ENCODE results near the gene RNU2-1.

Gene RNU2-1

DNA sequence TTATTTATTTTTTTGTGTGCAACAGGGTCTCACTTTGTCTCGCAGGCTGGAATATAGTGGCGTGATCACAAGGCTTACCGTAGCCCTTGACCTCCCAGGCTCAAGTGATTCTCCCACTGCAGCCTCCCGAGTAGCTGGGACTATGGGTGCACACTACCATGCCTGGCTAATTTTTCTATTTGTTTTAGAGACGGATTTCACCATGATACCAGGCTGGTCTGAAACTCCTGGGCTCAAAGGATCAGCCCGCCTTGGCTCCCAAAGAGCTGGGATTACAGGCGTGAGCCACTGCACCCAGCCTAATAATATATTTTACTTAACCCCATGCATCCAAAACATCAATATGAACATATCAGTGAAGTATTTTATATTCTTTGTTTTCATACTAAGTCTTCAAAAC is 7.4 kb downstream of the RNU2-1 start:
- Histone ChIP-seq H3K27me3 (ENCODE audit: control insufficient read depth, insufficient read depth, low read length) (no peaks in the 10 kb centered on the region), H3K36me3 (ENCODE audit: control insufficient read depth, insufficient read depth, low read length) (peaks cover 4% of the 10 kb centered on the region), H3K4me1 (ENCODE audit: control insufficient read depth, insufficient read depth, low read length) (no peaks in the 10 kb centered on the region), H3K9ac (ENCODE audit: low read length) (no peak overlapping the region), H3K9me3 (ENCODE audit: control insufficient read depth, low read length) (no peaks in the 10 kb centered on the region), H3K4me3 (ENCODE audit: low read length) (no peak overlapping the region)

DNA sequence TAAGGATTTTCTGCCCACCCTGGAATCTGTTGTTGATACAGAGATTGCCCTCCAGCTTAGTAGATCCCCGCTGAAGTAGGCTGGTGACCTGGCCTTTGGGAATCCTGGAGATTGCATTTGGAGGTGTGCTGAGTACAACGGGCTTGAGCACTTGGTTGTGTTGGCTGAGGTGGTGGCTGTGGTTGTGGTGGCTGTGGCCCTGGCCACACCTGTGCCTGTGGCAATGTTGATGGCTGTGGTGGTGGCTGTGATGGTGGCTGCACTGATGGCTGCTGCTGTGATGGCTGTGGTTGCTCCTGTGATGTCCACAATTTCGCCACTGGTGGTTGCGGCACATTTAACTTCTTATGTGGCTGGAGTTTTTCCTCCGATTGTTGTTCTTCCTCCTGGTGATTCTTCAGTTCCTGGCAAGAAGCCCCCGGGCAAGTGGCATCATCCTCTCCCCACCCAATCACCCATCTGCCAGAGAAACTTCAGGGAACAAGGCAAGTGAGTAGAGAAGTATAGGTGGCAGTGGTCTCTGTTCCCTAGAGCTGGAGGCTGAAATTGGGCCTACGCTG is 9.6 kb downstream of the RNU2-1 start:
- H3K9me3 ChIP-seq (ENCODE audit: control insufficient read depth, low read length): no peaks in the 10 kb centered on the region
- H3K36me3 ChIP-seq (ENCODE audit: control insufficient read depth, insufficient read depth, low read length): peaks cover 4% of the 10 kb centered on the region
- H3K9ac ChIP-seq (ENCODE audit: low read length): no peak overlapping the region
- H3K4me3 ChIP-seq (ENCODE audit: low read length): no peak overlapping the region
- no peaks in the 10 kb centered on the region for H3K4me1 ChIP-seq (ENCODE audit: control insufficient read depth, insufficient read depth, low read length)
- no peaks in the 10 kb centered on the region for H3K27me3 ChIP-seq (ENCODE audit: control insufficient read depth, insufficient read depth, low read length)

DNA sequence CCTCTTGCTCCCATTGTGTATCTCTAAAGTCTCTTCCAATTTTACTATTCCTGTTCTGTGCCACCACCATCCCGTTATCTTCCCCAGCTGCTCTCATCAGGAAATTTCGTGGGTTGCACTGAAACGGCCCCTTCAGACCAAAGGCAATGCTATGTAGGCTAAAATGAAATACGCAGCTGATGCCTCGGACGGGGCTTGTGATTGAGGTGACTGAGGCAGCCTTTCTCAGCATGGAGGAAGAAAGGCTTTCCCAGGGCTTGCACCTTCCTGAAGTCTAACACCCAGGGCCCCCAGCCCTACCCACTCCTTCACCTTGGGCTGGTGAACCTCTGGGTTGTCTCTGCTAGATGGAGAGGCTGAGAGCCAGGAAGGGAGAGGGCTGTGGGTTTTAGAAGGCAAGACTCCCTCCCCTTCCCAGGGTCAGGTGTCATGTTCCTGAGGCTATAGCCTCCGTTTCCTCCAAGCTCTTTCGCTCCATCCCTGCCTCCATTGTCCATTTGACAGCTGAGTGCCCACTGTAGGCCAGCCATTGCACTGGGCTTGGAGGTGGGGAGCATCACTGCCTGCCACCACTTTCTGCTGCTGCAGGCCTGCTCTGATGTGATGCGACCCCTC is 13.2 kb downstream of the RNU2-1 start:
- H3K9ac ChIP-seq (ENCODE audit: low read length): no peak overlapping the region
- no peak overlapping the region for H3K4me3 ChIP-seq (ENCODE audit: low read length)
- no peaks in the 10 kb centered on the region for H3K9me3 ChIP-seq (ENCODE audit: control insufficient read depth, low read length)
- H3K36me3 ChIP-seq (ENCODE audit: control insufficient read depth, insufficient read depth, low read length): peaks cover 13% of the 10 kb centered on the region
- no peaks in the 10 kb centered on the region for H3K27me3 ChIP-seq (ENCODE audit: control insufficient read depth, insufficient read depth, low read length)
- no peaks in the 10 kb centered on the region for H3K4me1 ChIP-seq (ENCODE audit: control insufficient read depth, insufficient read depth, low read length)

DNA sequence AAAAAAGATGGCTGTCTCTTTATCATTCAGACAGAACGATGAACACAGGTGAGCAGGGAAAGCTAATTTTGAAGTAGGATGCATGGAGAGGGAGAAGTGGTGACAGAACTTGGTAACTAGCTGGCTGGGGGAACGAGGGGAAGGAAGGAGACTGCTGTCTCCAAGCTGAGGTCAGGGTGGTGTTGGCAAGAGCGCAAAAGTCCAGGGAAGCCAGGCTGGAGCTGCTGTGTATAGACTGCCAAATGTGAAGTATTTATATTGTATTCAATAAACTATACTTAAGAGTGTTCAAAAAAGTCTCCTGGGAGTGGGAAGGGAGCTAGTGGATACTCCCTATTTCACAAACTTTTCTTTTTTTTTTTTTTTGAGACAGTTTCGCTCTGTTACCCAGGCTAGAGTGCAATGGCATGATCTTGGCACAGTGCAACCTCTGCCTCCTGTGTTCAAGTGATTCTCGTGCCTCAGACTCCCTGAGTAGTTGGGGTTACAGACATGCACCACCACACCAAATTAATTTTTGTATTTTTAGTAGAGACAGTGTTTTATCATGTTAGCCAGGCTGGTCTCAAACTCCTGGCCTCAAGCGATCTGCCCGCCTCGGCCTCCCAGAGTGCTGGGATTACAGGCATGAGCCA is 13.9 kb downstream of the RNU2-1 start:
- no peak overlapping the region for H3K4me3 ChIP-seq (ENCODE audit: low read length)
- no peaks in the 10 kb centered on the region for H3K27me3 ChIP-seq (ENCODE audit: control insufficient read depth, insufficient read depth, low read length)
- H3K9ac ChIP-seq (ENCODE audit: low read length): no peak overlapping the region
- no peaks in the 10 kb centered on the region for H3K4me1 ChIP-seq (ENCODE audit: control insufficient read depth, insufficient read depth, low read length)
- H3K9me3 ChIP-seq (ENCODE audit: control insufficient read depth, low read length): no peaks in the 10 kb centered on the region
- peaks cover 16% of the 10 kb centered on the region for H3K36me3 ChIP-seq (ENCODE audit: control insufficient read depth, insufficient read depth, low read length)

DNA sequence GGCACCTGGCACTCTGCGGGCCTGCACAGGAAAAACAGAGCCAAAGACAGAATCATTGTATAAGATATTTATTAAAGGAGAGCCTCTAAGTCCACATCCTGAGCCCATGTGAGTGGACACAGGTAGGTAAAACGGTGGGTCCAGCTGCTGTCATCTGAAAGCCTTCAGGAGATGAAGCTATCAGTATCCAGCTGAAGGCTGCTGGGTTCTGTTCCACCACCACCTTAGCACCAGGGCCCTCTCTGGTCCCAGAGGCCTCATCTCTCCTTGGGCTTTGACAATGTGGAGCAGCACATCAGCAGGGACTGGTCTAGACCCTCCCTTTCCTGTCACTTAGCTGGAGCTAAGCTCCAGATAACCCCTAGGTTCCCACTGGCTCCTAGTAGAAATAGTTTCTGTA is 14.8 kb downstream of the RNU2-1 start:
- peaks cover 12% of the 10 kb centered on the region for H3K36me3 ChIP-seq (ENCODE audit: control insufficient read depth, insufficient read depth, low read length)
- H3K4me1 ChIP-seq (ENCODE audit: control insufficient read depth, insufficient read depth, low read length): peaks cover under 1% of the 10 kb centered on the region
- H3K9me3 ChIP-seq (ENCODE audit: control insufficient read depth, low read length): no peaks in the 10 kb centered on the region
- H3K27me3 ChIP-seq (ENCODE audit: control insufficient read depth, insufficient read depth, low read length): no peaks in the 10 kb centered on the region
- no peak overlapping the region for H3K9ac ChIP-seq (ENCODE audit: low read length)
- H3K4me3 ChIP-seq (ENCODE audit: low read length): no peak overlapping the region

DNA sequence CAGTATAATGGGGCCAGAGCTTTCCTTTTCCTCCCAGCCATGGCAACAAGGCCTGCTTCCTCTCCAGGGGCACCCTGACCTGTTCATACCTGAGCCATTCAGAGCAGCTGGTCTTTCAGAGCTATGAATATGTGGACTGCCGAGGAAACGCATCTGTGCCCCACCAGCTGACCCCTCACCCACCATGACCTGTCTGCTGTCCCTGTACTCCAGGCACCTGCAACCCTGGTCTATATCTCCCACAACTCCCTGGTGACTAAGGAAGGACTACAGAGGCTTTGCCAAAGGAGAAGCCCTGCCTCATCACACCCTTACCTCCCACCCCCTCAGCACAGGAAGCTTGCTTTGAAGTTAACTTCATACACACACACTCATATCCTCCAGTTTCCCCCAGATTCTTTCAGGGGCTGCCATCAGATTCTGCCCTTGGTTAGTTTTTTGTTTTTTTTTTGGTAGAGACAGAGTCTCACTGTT is 16.1 kb downstream of the RNU2-1 start:
- H3K27me3 ChIP-seq (ENCODE audit: control insufficient read depth, insufficient read depth, low read length): no peaks in the 10 kb centered on the region
- peaks cover 14% of the 10 kb centered on the region for H3K4me1 ChIP-seq (ENCODE audit: control insufficient read depth, insufficient read depth, low read length)
- peaks cover 12% of the 10 kb centered on the region for H3K36me3 ChIP-seq (ENCODE audit: control insufficient read depth, insufficient read depth, low read length)
- H3K4me3 ChIP-seq (ENCODE audit: low read length): no peak overlapping the region
- no peak overlapping the region for H3K9ac ChIP-seq (ENCODE audit: low read length)
- no peaks in the 10 kb centered on the region for H3K9me3 ChIP-seq (ENCODE audit: control insufficient read depth, low read length)

DNA sequence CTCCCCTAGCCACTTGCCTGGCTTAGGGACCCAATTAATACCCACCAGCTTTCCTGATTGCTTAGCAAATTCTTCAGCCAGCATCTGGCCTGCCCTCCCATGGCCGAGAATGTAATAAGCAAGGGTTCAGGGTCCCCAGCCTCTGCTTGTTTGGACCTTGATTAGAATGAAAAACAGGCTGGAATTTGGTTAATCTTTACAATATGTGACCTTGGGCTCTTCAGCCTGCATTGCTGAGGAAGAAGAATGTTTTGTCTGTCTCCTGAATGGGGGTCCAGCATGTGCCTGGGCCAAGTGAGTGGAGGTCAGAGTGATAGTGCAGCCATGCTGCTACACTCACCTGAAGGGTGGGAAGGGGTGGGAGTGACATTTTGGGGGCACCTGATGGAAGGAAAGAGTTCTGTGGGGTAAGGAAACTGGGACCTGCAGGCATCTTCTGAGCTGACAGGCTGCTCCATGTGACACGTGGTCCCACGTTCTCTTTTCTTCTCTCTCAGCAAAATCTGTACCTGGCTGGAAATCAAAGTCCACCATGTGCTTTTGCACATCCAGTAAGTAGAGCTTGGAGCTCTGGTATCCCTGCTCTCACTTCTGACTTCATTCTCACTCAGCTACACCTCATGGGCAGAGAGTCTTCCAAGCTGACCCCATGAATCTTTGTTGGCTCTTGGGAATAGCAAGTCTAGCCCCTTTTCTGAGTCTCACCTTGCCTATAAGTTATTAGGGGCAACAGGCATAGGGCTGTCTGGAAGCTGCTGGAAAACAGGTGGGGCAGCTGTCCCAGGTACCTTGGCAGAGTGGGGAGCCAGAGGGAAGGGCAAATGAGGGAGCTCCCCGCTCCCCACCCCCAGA is 16.8 kb downstream of the RNU2-1 start:
- Histone ChIP-seq H3K9me3 (ENCODE audit: control insufficient read depth, low read length) (no peaks in the 10 kb centered on the region), H3K4me1 (ENCODE audit: control insufficient read depth, insufficient read depth, low read length) (peaks cover 21% of the 10 kb centered on the region), H3K27me3 (ENCODE audit: control insufficient read depth, insufficient read depth, low read length) (no peaks in the 10 kb centered on the region), H3K4me3 (ENCODE audit: low read length) (no peak overlapping the region), H3K36me3 (ENCODE audit: control insufficient read depth, insufficient read depth, low read length) (peaks cover 12% of the 10 kb centered on the region), H3K9ac (ENCODE audit: low read length) (no peak overlapping the region)

DNA sequence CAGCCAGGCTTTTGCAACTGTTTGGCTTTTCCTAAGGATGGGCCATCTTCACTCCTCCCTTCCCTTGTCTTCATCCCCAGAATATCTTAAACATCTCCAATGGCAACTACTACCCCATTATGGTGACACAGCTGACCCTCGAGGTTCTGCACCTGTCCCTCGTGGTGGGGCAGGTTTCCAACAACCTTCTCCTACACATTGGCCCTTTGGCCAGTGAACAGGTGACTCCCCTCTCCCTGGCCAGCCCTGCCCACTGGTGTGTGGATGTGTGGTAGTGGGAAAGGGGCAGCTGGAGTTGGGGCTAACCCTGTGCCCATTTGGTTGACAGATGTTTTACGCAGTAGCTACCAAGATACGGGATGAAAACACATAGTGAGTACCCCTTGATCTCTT is 17.4 kb downstream of the RNU2-1 start:
- Histone ChIP-seq H3K4me1 (ENCODE audit: control insufficient read depth, insufficient read depth, low read length) (peaks cover 23% of the 10 kb centered on the region), H3K4me3 (ENCODE audit: low read length) (no peak overlapping the region), H3K36me3 (ENCODE audit: control insufficient read depth, insufficient read depth, low read length) (peaks cover 12% of the 10 kb centered on the region), H3K9ac (ENCODE audit: low read length) (no peak overlapping the region), H3K9me3 (ENCODE audit: control insufficient read depth, low read length) (no peaks in the 10 kb centered on the region), H3K27me3 (ENCODE audit: control insufficient read depth, insufficient read depth, low read length) (no peaks in the 10 kb centered on the region)

- Histone ChIP-seq H3K4me3 (ENCODE audit: low read length) (no peak overlapping the region), H3K9me3 (ENCODE audit: control insufficient read depth, low read length) (no peaks in the 10 kb centered on the region), H3K9ac (ENCODE audit: low read length) (no peak overlapping the region), H3K36me3 (ENCODE audit: control insufficient read depth, insufficient read depth, low read length) (peaks cover 12% of the 10 kb centered on the region), H3K4me1 (ENCODE audit: control insufficient read depth, insufficient read depth, low read length) (peaks cover 23% of the 10 kb centered on the region), H3K27me3 (ENCODE audit: control insufficient read depth, insufficient read depth, low read length) (no peaks in the 10 kb centered on the region)
Measured at GRCh38 chr17:43215341-43215740, 18.4 kb downstream of the RNU2-1 start.

DNA sequence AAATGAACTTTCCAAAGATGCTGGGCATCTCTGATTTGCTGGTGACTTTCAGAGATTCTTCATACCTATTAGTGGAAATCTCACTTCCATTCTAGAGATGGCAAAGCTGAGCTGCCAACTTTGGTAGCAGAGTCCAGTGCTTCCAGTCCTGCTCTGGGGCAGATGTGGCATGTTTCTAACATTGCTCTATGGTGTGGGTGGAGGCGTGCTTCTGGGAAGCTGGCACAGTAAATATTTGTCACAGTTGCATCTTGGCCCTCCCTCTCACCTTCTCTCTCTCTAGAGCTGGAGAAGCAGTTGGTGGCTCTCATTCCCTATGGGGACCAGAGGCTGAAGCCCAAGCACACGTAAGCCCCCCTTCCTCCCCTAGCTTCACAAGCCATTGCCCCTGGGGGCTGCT is 20.2 kb downstream of the RNU2-1 start:
- Histone ChIP-seq H3K9ac (ENCODE audit: low read length) (peak overlapping the region; percentile 84), H3K9me3 (ENCODE audit: control insufficient read depth, low read length) (no peaks in the 10 kb centered on the region), H3K4me1 (ENCODE audit: control insufficient read depth, insufficient read depth, low read length) (peaks cover 23% of the 10 kb centered on the region), H3K27me3 (ENCODE audit: control insufficient read depth, insufficient read depth, low read length) (no peaks in the 10 kb centered on the region), H3K4me3 (ENCODE audit: low read length) (no peak overlapping the region), H3K36me3 (ENCODE audit: control insufficient read depth, insufficient read depth, low read length) (peaks cover 12% of the 10 kb centered on the region)

GRCh38 chr17:43212641-43213490 is 20.9 kb downstream of the RNU2-1 start:
- Histone ChIP-seq H3K4me1 (ENCODE audit: control insufficient read depth, insufficient read depth, low read length) (peaks cover 23% of the 10 kb centered on the region), H3K27me3 (ENCODE audit: control insufficient read depth, insufficient read depth, low read length) (no peaks in the 10 kb centered on the region), H3K9ac (ENCODE audit: low read length) (peak overlapping the region; percentile 84), H3K36me3 (ENCODE audit: control insufficient read depth, insufficient read depth, low read length) (peaks cover 16% of the 10 kb centered on the region), H3K4me3 (ENCODE audit: low read length) (peak overlapping the region; percentile 51), H3K9me3 (ENCODE audit: control insufficient read depth, low read length) (no peaks in the 10 kb centered on the region)
